ENCODE measurements around the gene WNT3. TPM values are rescaled to one million over a fixed set of nuclear protein-coding genes. Genes with fewer than 3 reads are reported as not detected.

WNT3 gene
- total RNA-seq, 2 experiments from 2014 or later, result 4.9 to 5.1 TPM

DNA sequence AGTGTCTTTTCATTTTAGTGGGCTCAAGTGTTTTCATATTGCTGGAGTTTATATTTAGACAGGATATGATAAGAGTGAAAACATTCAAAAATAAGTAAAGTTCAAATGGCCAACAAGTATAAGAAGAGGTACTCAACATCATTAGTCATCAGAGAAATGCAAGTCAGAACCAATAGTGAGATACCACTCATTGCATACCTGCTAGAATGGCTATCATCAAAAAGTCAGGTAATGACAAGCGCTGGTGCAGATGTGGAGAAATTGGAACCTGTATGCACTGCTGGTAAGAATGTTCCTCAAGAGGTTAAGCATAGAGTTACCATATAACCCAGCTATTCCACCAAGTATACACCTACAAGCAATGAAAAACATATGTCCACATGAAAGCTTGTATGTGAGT is 87.8 kb downstream of the WNT3 start:
- ChIA-PET CTCF (ENCODE audit: unreplicated experiment) (no interaction called here), POLR2A (no interaction called here)
- Histone ChIP-seq H3K4me1 (ENCODE audit: insufficient read depth, low read length, poor library complexity, severe bottlenecking) (peaks cover 54% of the 10 kb centered on the region), H3K36me3 (ENCODE audit: insufficient read depth, low read length) (peaks cover 40% of the 10 kb centered on the region), H3K4me3 (ENCODE audit: low read depth, low read length, poor library complexity, severe bottlenecking) (no peak overlapping the region), H3K9me3 (ENCODE audit: low read length) (no peaks in the 10 kb centered on the region), H2AFZ (ENCODE audit: low read length) (no peak overlapping the region), H3K9me2 (ENCODE audit: insufficient read depth, low read length) (no peaks in the 10 kb centered on the region), H3K79me2 (ENCODE audit: insufficient read depth, low read depth, low read length) (no peaks in the 10 kb centered on the region), H3K27ac (ENCODE audit: low read depth, low read length, poor library complexity, severe bottlenecking) (no peak overlapping the region), H3K4me2 (ENCODE audit: low read length) (no peak overlapping the region), H4K20me1 (ENCODE audit: insufficient read depth, low read length) (no peaks in the 10 kb centered on the region)
- TF ChIP-seq EZH2phosphoT487 (IDR thresholded peaks at IDR 0.05; ENCODE audit: borderline replicate concordance, low read depth, low read length), result no peak
- TF ChIP-seq, protein P1, sequence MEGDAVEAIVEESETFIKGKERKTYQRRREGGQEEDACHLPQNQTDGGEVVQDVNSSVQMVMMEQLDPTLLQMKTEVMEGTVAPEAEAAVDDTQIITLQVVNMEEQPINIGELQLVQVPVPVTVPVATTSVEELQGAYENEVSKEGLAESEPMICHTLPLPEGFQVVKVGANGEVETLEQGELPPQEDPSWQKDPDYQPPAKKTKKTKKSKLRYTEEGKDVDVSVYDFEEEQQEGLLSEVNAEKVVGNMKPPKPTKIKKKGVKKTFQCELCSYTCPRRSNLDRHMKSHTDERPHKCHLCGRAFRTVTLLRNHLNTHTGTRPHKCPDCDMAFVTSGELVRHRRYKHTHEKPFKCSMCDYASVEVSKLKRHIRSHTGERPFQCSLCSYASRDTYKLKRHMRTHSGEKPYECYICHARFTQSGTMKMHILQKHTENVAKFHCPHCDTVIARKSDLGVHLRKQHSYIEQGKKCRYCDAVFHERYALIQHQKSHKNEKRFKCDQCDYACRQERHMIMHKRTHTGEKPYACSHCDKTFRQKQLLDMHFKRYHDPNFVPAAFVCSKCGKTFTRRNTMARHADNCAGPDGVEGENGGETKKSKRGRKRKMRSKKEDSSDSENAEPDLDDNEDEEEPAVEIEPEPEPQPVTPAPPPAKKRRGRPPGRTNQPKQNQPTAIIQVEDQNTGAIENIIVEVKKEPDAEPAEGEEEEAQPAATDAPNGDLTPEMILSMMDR (conservative IDR thresholded peaks at IDR 0.05; ENCODE audit: low read length), result no peak
- intact Hi-C loops (cut with micrococcal nuclease; ENCODE audit: unreplicated experiment), result no loop called here
- no peak for DNase-seq (ENCODE audit: low spot score)
- BruUV-seq (replicated peaks), result no TSS peak

DNA sequence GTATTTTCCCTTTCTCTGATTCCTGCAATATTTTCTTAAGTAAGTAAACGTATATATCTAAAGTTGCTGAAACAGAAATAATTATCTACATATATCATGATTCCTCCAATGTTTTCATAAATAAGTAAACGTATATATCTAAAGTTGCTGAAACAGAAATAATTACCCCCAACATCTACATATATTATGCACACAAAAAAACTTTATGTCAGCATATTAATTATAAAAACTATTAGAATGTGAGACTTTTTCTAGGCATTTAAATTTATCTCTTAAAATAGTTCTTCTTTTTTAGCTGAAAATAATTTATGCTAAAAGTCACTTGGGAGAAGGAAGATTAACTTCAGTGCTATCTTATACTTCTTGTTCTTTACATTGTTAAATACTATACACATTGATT is 88.5 kb downstream of the WNT3 start:
- BruUV-seq (replicated peaks), result no TSS peak
- intact Hi-C loops (cut with micrococcal nuclease; ENCODE audit: unreplicated experiment), result no loop called here

DNA sequence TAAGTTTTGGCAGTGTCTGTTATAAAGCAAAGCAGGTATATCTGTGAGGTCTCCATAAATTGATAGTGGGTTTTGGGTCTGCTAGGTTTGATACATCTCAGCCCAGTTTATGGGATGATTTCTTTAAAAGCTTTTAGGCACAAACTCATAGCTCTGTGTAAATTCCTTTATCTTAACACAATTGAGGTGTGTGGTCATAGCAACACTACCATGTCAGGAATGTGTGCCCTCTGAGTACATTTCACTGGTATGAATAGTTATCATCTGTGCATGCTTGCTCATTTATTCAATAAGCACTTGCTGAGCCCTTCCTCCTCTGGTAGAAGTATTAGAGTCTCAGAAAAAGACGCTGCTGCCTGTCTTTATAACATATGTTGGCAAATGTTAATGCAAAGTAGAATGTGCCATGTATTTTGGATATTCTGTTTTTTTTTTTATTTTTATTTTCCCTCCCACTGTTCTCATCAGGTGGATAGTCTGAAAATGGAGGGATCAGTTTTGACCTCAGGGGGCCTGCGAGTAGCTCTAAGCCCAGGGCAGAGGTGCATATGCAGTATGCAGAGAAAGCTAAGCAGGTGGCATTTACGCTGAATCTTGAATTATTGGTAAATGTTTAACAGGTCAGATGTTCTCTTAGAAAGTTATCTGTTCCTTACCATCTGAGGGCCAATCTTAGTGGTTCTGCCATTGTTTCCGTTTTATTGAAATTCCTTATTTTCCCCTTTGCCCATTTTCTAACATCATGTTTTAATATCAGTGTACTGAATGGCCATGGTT is 90.7 kb downstream of the WNT3 start:
- CTCF ChIA-PET (ENCODE audit: unreplicated experiment), result no interaction called here
- H2AFZ ChIP-seq (ENCODE audit: low read length), result no peak overlapping the region
- H3K4me2 ChIP-seq (ENCODE audit: low read length), result no peak overlapping the region
- no peaks in the 10 kb centered on the region for H3K9me3 ChIP-seq (ENCODE audit: low read length)
- BruUV-seq (replicated peaks), result no TSS peak
- H3K9me2 ChIP-seq (ENCODE audit: insufficient read depth, low read length), result no peaks in the 10 kb centered on the region
- no peak overlapping the region for H3K4me3 ChIP-seq (ENCODE audit: low read depth, low read length, poor library complexity, severe bottlenecking)
- intact Hi-C loops (cut with micrococcal nuclease; ENCODE audit: unreplicated experiment), result no loop called here
- peaks cover 37% of the 10 kb centered on the region for H3K36me3 ChIP-seq (ENCODE audit: insufficient read depth, low read length)
- no peaks in the 10 kb centered on the region for H4K20me1 ChIP-seq (ENCODE audit: insufficient read depth, low read length)
- no peak overlapping the region for H3K27ac ChIP-seq (ENCODE audit: low read depth, low read length, poor library complexity, severe bottlenecking)
- no peaks in the 10 kb centered on the region for H3K79me2 ChIP-seq (ENCODE audit: insufficient read depth, low read depth, low read length)
- POLR2A ChIA-PET, result no interaction called here
- DNase-seq (ENCODE audit: low spot score), result no peak
- TF ChIP-seq EZH2phosphoT487 (IDR thresholded peaks at IDR 0.05; ENCODE audit: borderline replicate concordance, low read depth, low read length), result no peak
- TF ChIP-seq, protein P1 (conservative IDR thresholded peaks at IDR 0.05; ENCODE audit: low read length), result no peak
- peaks cover 47% of the 10 kb centered on the region for H3K4me1 ChIP-seq (ENCODE audit: insufficient read depth, low read length, poor library complexity, severe bottlenecking)

More for the DNA sequence above, 88.5 kb downstream of the WNT3 start:
- CTCF ChIA-PET (ENCODE audit: unreplicated experiment), result no interaction called here
- Histone ChIP-seq H3K9me2 (ENCODE audit: insufficient read depth, low read length) (no peaks in the 10 kb centered on the region), H3K4me2 (ENCODE audit: low read length) (no peak overlapping the region), H2AFZ (ENCODE audit: low read length) (no peak overlapping the region), H3K79me2 (ENCODE audit: insufficient read depth, low read depth, low read length) (no peaks in the 10 kb centered on the region), H3K4me3 (ENCODE audit: low read depth, low read length, poor library complexity, severe bottlenecking) (no peak overlapping the region), H4K20me1 (ENCODE audit: insufficient read depth, low read length) (no peaks in the 10 kb centered on the region), H3K36me3 (ENCODE audit: insufficient read depth, low read length) (peaks cover 40% of the 10 kb centered on the region), H3K27ac (ENCODE audit: low read depth, low read length, poor library complexity, severe bottlenecking) (no peak overlapping the region), H3K9me3 (ENCODE audit: low read length) (no peaks in the 10 kb centered on the region), H3K4me1 (ENCODE audit: insufficient read depth, low read length, poor library complexity, severe bottlenecking) (peaks cover 53% of the 10 kb centered on the region)
- DNase-seq (ENCODE audit: low spot score), result no peak
- TF ChIP-seq, protein P1 (conservative IDR thresholded peaks at IDR 0.05; ENCODE audit: low read length), result no peak
- TF ChIP-seq EZH2phosphoT487 (IDR thresholded peaks at IDR 0.05; ENCODE audit: borderline replicate concordance, low read depth, low read length), result no peak
- POLR2A ChIA-PET, result no interaction called here
